ENCODE measurements around the gene SAMD11. TPM values are rescaled to one million over a fixed set of nuclear protein-coding genes. Genes with fewer than 3 reads are reported as not detected.

SAMD11 gene
- polyA plus RNA-seq, 1 donor from 2014 or later = 21.6 TPM

- Histone ChIP-seq H3K4me3 (ENCODE audit: low read length) (no peak overlapping the region), H4K20me1 (ENCODE audit: insufficient read depth) (no peaks in the 10 kb centered on the region), H2AFZ (ENCODE audit: low read depth, low read length) (no peak overlapping the region), H3F3A (ENCODE audit: insufficient read depth, low read length, poor library complexity, severe bottlenecking) (no peaks in the 10 kb centered on the region), H3K9ac (ENCODE audit: low read length) (no peak overlapping the region), H3K4me2 (ENCODE audit: low read length) (no peak overlapping the region), H3K79me2 (replicated peaks; ENCODE audit: insufficient read depth, low read length) (no peaks in the 10 kb centered on the region), H3K9me2 (ENCODE audit: insufficient read depth, low read length) (no peaks in the 10 kb centered on the region), H3K27ac (ENCODE audit: low read length) (no peak overlapping the region), H3K36me3 (ENCODE audit: insufficient read depth, low read length) (no peaks in the 10 kb centered on the region), H3K27me3 (ENCODE audit: insufficient read depth, low read depth, low read length) (peaks cover 65% of the 10 kb centered on the region), H3K9me3 (ENCODE audit: low read length) (no peaks in the 10 kb centered on the region)
- TF ChIP-seq EZH2 (IDR thresholded peaks at IDR 0.05; ENCODE audit: borderline replicate concordance, insufficient read depth, low read length, poor library complexity, severe bottlenecking) (no peak), RAD21 (conservative IDR thresholded peaks at IDR 0.05) (no peak), CTCF (IDR thresholded peaks at IDR 0.05; ENCODE audit: poor library complexity, severe bottlenecking) (no peak), MXI1 (conservative IDR thresholded peaks at IDR 0.05; ENCODE audit: poor library complexity, severe bottlenecking) (no peak), TAF1 (IDR thresholded peaks at IDR 0.05; ENCODE audit: low read depth) (no peak), REST (IDR thresholded peaks at IDR 0.05; ENCODE audit: borderline replicate concordance) (no peak), EP300 (conservative IDR thresholded peaks at IDR 0.05; ENCODE audit: poor library complexity, severe bottlenecking) (no peak), SMC3 (conservative IDR thresholded peaks at IDR 0.05; ENCODE audit: poor library complexity) (no peak), POLR2AphosphoS5 (IDR thresholded peaks at IDR 0.05) (no peak)
Measured at GRCh38 chr1:938088-938683, 14.5 kb downstream of the SAMD11 start.

- Histone ChIP-seq H3K79me2 (replicated peaks; ENCODE audit: insufficient read depth, low read length) (no peaks in the 10 kb centered on the region), H4K20me1 (ENCODE audit: insufficient read depth) (no peaks in the 10 kb centered on the region), H3K4me3 (ENCODE audit: low read length) (no peak overlapping the region), H3K9me3 (ENCODE audit: low read length) (no peaks in the 10 kb centered on the region), H3K9me2 (ENCODE audit: insufficient read depth, low read length) (no peaks in the 10 kb centered on the region), H3F3A (ENCODE audit: insufficient read depth, low read length, poor library complexity, severe bottlenecking) (no peaks in the 10 kb centered on the region), H3K36me3 (ENCODE audit: insufficient read depth, low read length) (no peaks in the 10 kb centered on the region), H3K27me3 (ENCODE audit: insufficient read depth, low read depth, low read length) (peaks cover 64% of the 10 kb centered on the region), H3K27ac (ENCODE audit: low read length) (no peak overlapping the region), H3K9ac (ENCODE audit: low read length) (no peak overlapping the region), H2AFZ (ENCODE audit: low read depth, low read length) (no peak overlapping the region), H3K4me2 (ENCODE audit: low read length) (no peak overlapping the region)
- no peak for TF ChIP-seq RAD21 (conservative IDR thresholded peaks at IDR 0.05)
Measured at GRCh38 chr1:938711-939489, 15.2 kb downstream of the SAMD11 start.

Data from neural cell (in vitro differentiated cells).